Measurements from ENCODE around the gene ZNF221.

ZNF221 gene

GRCh38 chr19:43960411-43960810 is 9.4 kb downstream of the ZNF221 start:
- DNase-seq: no peak

GRCh38 chr19:43966079-43966694 is 15.2 kb downstream of the ZNF221 start:
- DNase-seq: no peak

- no peak for DNase-seq
Observed at GRCh38 chr19:43976732-43977131, 25.7 kb downstream of the ZNF221 start.

- DNase-seq: no peak
Observed at GRCh38 chr19:43983544-43983911, 32.5 kb downstream of the ZNF221 start.

GRCh38 chr19:43983912-43984686 is 33.1 kb downstream of the ZNF221 start, which contains the start of gene ZNF155:
ZNF155 (plus strand) TSS chr19:43984188; CDS start chr19:43988544, 4,356 bp downstream.
- DNase-seq: peak; percentile 94

- no peak for DNase-seq
Observed at GRCh38 chr19:43984687-43985000, 33.6 kb downstream of the ZNF221 start.

GRCh38 chr19:43997631-43998290 is 46.7 kb downstream of the ZNF221 start:
- DNase-seq: no peak

- no peak for DNase-seq
Observed at GRCh38 chr19:44002212-44002565, 51.2 kb downstream of the ZNF221 start.

- peak; percentile 92 for DNase-seq
Observed at GRCh38 chr19:44002566-44003460, 51.8 kb downstream of the ZNF221 start, which contains the start of gene ZNF230. ZNF230 (plus strand) TSS chr19:44002957; CDS start chr19:44007079, 4,122 bp downstream.

GRCh38 chr19:44003461-44004009 is 52.5 kb downstream of the ZNF221 start:
- no peak for DNase-seq

GRCh38 chr19:44005973-44006372 is 54.9 kb downstream of the ZNF221 start:
- no peak for DNase-seq

GRCh38 chr19:44007473-44007872 is 56.4 kb downstream of the ZNF221 start:
- DNase-seq: no peak

GRCh38 chr19:44010468-44010867 is 59.4 kb downstream of the ZNF221 start:
- no peak for DNase-seq
